H9 (cell line): ENCODE measurements around the gene PLEKHG7. TPM values are rescaled to one million over a fixed set of nuclear protein-coding genes. Genes with fewer than 3 reads are reported as not detected.

Experiments used
- DNase-seq: peaks from one replicate; pipeline ENCODE4 v3.0.0-alpha.2; 2017
- H2AFZ ChIP-seq: one replicate; pipeline ENCODE4 v1.6.1; 2013; ENCODE audit warnings: mild to moderate bottlenecking, low read length, control low read depth, moderate library complexity
- H2AK5ac ChIP-seq: 2 replicates; pipeline ENCODE4 v1.6.1; 2013; ENCODE audit warnings: low read length, control low read depth, mixed read lengths; ENCODE audit not compliant: insufficient read length
- H2BK120ac ChIP-seq: one replicate; pipeline ENCODE4 v1.6.1; 2013; ENCODE audit warnings: low read depth, mild to moderate bottlenecking, low read length, control low read depth, inconsistent platforms; ENCODE audit not compliant: poor library complexity, severe bottlenecking
- H2BK12ac ChIP-seq: 2 replicates; pipeline ENCODE4 v1.6.1; 2013; ENCODE audit warnings: low read length, control low read depth, mixed read lengths, low read depth; ENCODE audit not compliant: insufficient read length
- H2BK15ac ChIP-seq: 2 replicates; pipeline ENCODE4 v1.6.1; 2013; ENCODE audit warnings: low read depth, low read length, control low read depth
- H2BK20ac ChIP-seq: one replicate; pipeline ENCODE4 v1.6.1; 2013; ENCODE audit warnings: low read depth, mild to moderate bottlenecking, low read length, control low read depth, inconsistent platforms; ENCODE audit not compliant: poor library complexity, severe bottlenecking
- H2BK5ac ChIP-seq: 2 replicates; pipeline ENCODE4 v1.6.1; 2013; ENCODE audit warnings: low read length, control low read depth, mixed read lengths; ENCODE audit not compliant: insufficient read length
- H3K14ac ChIP-seq: 2 replicates; pipeline ENCODE4 v1.6.1; 2013; ENCODE audit warnings: low read length, control low read depth; ENCODE audit not compliant: insufficient read depth
- H3K18ac ChIP-seq: 2 replicates; pipeline ENCODE4 v1.6.1; 2013; ENCODE audit warnings: low read depth, mild to moderate bottlenecking, mixed read lengths, low read length, control low read depth; ENCODE audit not compliant: insufficient read length
- H3K23ac ChIP-seq: 2 replicates; pipeline ENCODE4 v1.6.1; 2013; ENCODE audit warnings: low read length, control low read depth, mixed read lengths, low read depth; ENCODE audit not compliant: insufficient read length
- H3K23me2 ChIP-seq: 2 replicates; pipeline ENCODE4 v1.6.1; 2013; ENCODE audit warnings: low read depth, mild to moderate bottlenecking, mixed read lengths, low read length, control low read depth; ENCODE audit not compliant: insufficient read length, poor library complexity, severe bottlenecking
- H3K27ac ChIP-seq: 2 replicates; pipeline ENCODE4 v1.5.1; 2013; ENCODE audit warnings: low read length, control low read depth, mixed read lengths, low read depth; ENCODE audit not compliant: insufficient read length
- H3K27me3 ChIP-seq: 2 replicates; pipeline ENCODE4 v1.6.1; 2013; ENCODE audit warnings: low read length, control low read depth, inconsistent platforms; ENCODE audit not compliant: insufficient read depth
- H3K4ac ChIP-seq: 2 replicates; pipeline ENCODE4 v1.6.1; 2013; ENCODE audit warnings: low read depth, mild to moderate bottlenecking, control low read depth, inconsistent platforms, low read length, moderate library complexity
- H3K4me1 ChIP-seq: 2 replicates; pipeline ENCODE4 v1.6.1; 2013; ENCODE audit warnings: low read length, control low read depth, inconsistent platforms; ENCODE audit not compliant: insufficient read depth
- H3K4me2 ChIP-seq: 2 replicates; pipeline ENCODE4 v1.6.1; 2013; ENCODE audit warnings: low read length, control low read depth, mixed read lengths; ENCODE audit not compliant: insufficient read length, insufficient read depth
- H3K56ac ChIP-seq: 2 replicates; pipeline ENCODE4 v1.6.1; 2013; ENCODE audit warnings: low read depth, mild to moderate bottlenecking, mixed read lengths, low read length, control low read depth; ENCODE audit not compliant: insufficient read length
- H3K79me1 ChIP-seq: 2 replicates; pipeline ENCODE4 v1.6.1; 2013; ENCODE audit warnings: low read depth, mild to moderate bottlenecking, moderate library complexity, low read length, control low read depth, inconsistent platforms; ENCODE audit not compliant: insufficient read depth, poor library complexity, severe bottlenecking
- H3K79me2 ChIP-seq: 2 replicates; pipeline ENCODE4 v1.6.1; 2013; ENCODE audit warnings: low read length, control low read depth, inconsistent platforms; ENCODE audit not compliant: insufficient read depth
- H3K9ac ChIP-seq: 2 replicates; pipeline ENCODE4 v1.6.1; 2013; ENCODE audit warnings: low read length, control low read depth, mixed read lengths; ENCODE audit not compliant: insufficient read length; ENCODE audit errors: extremely low read depth
- H3K9me3 ChIP-seq: one replicate; pipeline ENCODE4 v1.6.1; 2013; ENCODE audit warnings: low read depth, low read length, inconsistent platforms; ENCODE audit not compliant: control insufficient read depth
- H3T11ph ChIP-seq: one replicate; pipeline ENCODE4 v1.6.1; 2013; ENCODE audit warnings: mild to moderate bottlenecking, low read length, control low read depth, inconsistent platforms
- H4K20me1 ChIP-seq: one replicate; pipeline ENCODE4 v1.6.1; 2013; ENCODE audit not compliant: control insufficient read depth, insufficient read length, insufficient read depth
- H4K5ac ChIP-seq: 2 replicates; pipeline ENCODE4 v1.6.1; 2013; ENCODE audit warnings: low read depth, mild to moderate bottlenecking, mixed read lengths, low read length, control low read depth; ENCODE audit not compliant: insufficient read length
- H4K8ac ChIP-seq: replicated peaks from 2 replicates; pipeline ENCODE4 v1.6.1; 2013; ENCODE audit warnings: low read length, control low read depth, mixed read lengths, low read depth; ENCODE audit not compliant: insufficient read length
- H4K91ac ChIP-seq: 2 replicates; pipeline ENCODE4 v1.6.1; 2013; ENCODE audit warnings: low read depth, mild to moderate bottlenecking, moderate library complexity, mixed read lengths, low read length, control low read depth; ENCODE audit not compliant: insufficient read length
- H3K27ac Mint-ChIP-seq, 3 experiments: 2 replicates in 2 of 3; 3 replicates in 1 of 3; pipeline ENCODE4 v1.8.0; 2020 to 2021; ENCODE audit warnings: mixed read lengths in 3 of 3, mild to moderate bottlenecking in 1 of 3, moderate library complexity in 1 of 3
- H3K27me3 Mint-ChIP-seq: 2 replicates; pipeline ENCODE4 v1.8.0; 2021; ENCODE audit warnings: low read depth, mild to moderate bottlenecking, moderate library complexity, mixed read lengths
- H3K36me3 Mint-ChIP-seq, 3 experiments: 2 replicates in 2 of 3; 3 replicates in 1 of 3; pipeline ENCODE4 v1.8.0; 2020 to 2021; ENCODE audit warnings: low read depth in 3 of 3, mixed read lengths in 3 of 3; ENCODE audit not compliant: insufficient read depth in 1 of 3
- H3K4me1 Mint-ChIP-seq, 2 experiments: 2 replicates each; pipeline ENCODE4 v1.8.0; 2020; ENCODE audit warnings: mixed read lengths in 2 of 2
- H3K4me3 Mint-ChIP-seq, 2 experiments: 2 replicates in 1 of 2; 3 replicates in 1 of 2; pipeline ENCODE4 v1.8.0; 2020 to 2021; ENCODE audit warnings: mild to moderate bottlenecking in 2 of 2, mixed read lengths in 2 of 2, moderate library complexity in 1 of 2
- H3K9me3 Mint-ChIP-seq, 2 experiments: 2 replicates in 1 of 2; 3 replicates in 1 of 2; pipeline ENCODE4 v1.8.0; 2020; ENCODE audit warnings: mild to moderate bottlenecking in 2 of 2, mixed read lengths in 2 of 2, moderate library complexity in 1 of 2
- CTCF ChIP-seq: fragments of 200-600 bp; sonication (generic); conservative IDR thresholded peaks from 3 replicates; pipeline ENCODE4 v1.8.0; 2021; ENCODE audit warnings: antibody characterized with exemption, mild to moderate bottlenecking
- WGBS: extraction: QIAGEN DNeasy Blood & Tissue Kit; methylation state at CpG from one replicate; pipeline ENCODE4 v1.1.7; 2013; ENCODE audit warnings: missing lambda C conversion rate, low lambda C conversion rate, mixed read lengths; ENCODE audit not compliant: insufficient read length; ENCODE audit errors: extremely low coverage; 5-methylcytosine and 5-hydroxymethylcytosine counted together
- total RNA-seq: library from RNA; stranded (reverse); gene quantifications from 2 replicates; pipeline ENCODE4 v1.2.1, GENCODE V29; 2021

Gene PLEKHG7
- total RNA-seq, 1 experiment from 2014 or later: not detected

GRCh38 chr12:92737855-92738850 is 35.4 kb downstream of the PLEKHG7 start:
- H2AK5ac ChIP-seq: no peak overlapping the region
- H3K56ac ChIP-seq: no peak overlapping the region
- no peak overlapping the region for H4K5ac ChIP-seq
- H4K20me1 ChIP-seq: no peaks in the 10 kb centered on the region
- TF ChIP-seq CTCF: no peak
- no peak overlapping the region for H3K4me3 Mint-ChIP-seq
- H3K4me1 Mint-ChIP-seq: peaks cover 0 to 4% of the 10 kb centered on the region in 2 experiments; a peak in 3 of 4 replicates
- H4K8ac ChIP-seq: no peak overlapping the region
- H3K27me3 Mint-ChIP-seq: no peaks in the 10 kb centered on the region
- H3K79me1 ChIP-seq: no peaks in the 10 kb centered on the region
- H3K4me1 ChIP-seq: no peaks in the 10 kb centered on the region; the same call in 1 of the 2 replicates
- H3K18ac ChIP-seq: no peak overlapping the region
- no peak for DNase-seq
- no peak overlapping the region for H2BK20ac ChIP-seq
- H3K4ac ChIP-seq: no peak overlapping the region
- H3K36me3 Mint-ChIP-seq: no peaks in the 10 kb centered on the region
- no peak overlapping the region for H3K9ac ChIP-seq
- H3K9me3 ChIP-seq: no peaks in the 10 kb centered on the region
- no peaks in the 10 kb centered on the region for H3K9me3 Mint-ChIP-seq
- no peaks in the 10 kb centered on the region for H3K79me2 ChIP-seq
- H3K27ac Mint-ChIP-seq: no peak overlapping the region
- no peak overlapping the region for H4K91ac ChIP-seq
- no peak overlapping the region for H2BK12ac ChIP-seq
- H3K14ac ChIP-seq: no peak overlapping the region
- WGBS: no CpG with 5 or more reads among the region's 7 CpGs
- H3K23ac ChIP-seq: no peak overlapping the region
- H2BK120ac ChIP-seq: no peak overlapping the region
- no peak overlapping the region for H2BK15ac ChIP-seq
- H3T11ph ChIP-seq: no peak overlapping the region
- H3K4me2 ChIP-seq: no peak overlapping the region
- no peak overlapping the region for H2AFZ ChIP-seq
- H3K23me2 ChIP-seq: no peaks in the 10 kb centered on the region
- H3K27ac ChIP-seq: no peak overlapping the region
- no peak overlapping the region for H2BK5ac ChIP-seq
- H3K27me3 ChIP-seq: no peaks in the 10 kb centered on the region
